SH-SY5Y (cell line): ENCODE results near the gene C1orf210.

ENCODE experiments used
- GATA2 ChIP-seq: IDR thresholded peaks from 2 replicates; pipeline ENCODE4 v1.6.1; 2011; ENCODE audit warnings: mild to moderate bottlenecking, low read depth, low read length
- GATA3 ChIP-seq: IDR thresholded peaks from 2 replicates; pipeline ENCODE4 v1.6.1; 2011; ENCODE audit warnings: low read depth, mild to moderate bottlenecking, low read length, moderate library complexity

Gene C1orf210

GRCh38 chr1:43279161-43279560 is 6.2 kb downstream of the C1orf210 start:
- no peak for TF ChIP-seq GATA2
- no peak for TF ChIP-seq GATA3

DNA sequence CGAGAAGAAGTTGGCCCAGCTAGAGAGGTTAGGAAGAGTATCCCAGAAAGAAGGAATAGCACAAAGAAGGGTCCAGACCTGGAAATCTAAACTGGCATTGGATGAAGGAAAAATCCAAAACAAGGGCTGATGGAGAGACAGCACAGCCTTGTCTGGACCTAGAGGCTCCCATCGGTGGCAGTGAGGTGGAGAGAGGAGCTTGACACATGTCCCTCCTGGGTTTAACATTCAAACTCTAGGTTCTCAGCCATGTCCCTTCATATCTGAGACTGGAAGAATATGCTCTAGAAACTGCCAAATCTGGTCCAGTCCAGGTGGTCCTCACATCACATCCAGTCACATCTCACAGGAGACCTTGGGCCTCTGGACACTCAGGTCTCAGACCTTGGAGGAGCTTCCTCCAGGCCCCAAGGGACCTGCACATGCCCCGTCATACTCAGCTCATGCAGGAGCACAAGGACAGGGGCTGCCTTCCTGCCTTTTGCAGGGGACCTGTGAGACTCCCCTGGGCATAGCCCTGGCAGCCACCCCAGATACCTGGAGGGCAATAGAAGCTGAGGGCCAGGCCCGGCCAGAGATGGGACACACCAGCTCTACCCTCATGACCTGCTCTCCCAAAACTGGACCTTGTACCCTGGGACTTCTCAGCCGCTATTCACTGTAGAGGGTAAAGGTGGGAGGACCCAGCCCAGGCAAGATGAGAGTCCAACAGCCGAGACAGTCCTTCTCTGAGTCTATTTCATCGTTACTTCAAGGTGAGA is 8.1 kb downstream of the C1orf210 start:
- TF ChIP-seq GATA3 (no peak), GATA2 (no peak)

DNA sequence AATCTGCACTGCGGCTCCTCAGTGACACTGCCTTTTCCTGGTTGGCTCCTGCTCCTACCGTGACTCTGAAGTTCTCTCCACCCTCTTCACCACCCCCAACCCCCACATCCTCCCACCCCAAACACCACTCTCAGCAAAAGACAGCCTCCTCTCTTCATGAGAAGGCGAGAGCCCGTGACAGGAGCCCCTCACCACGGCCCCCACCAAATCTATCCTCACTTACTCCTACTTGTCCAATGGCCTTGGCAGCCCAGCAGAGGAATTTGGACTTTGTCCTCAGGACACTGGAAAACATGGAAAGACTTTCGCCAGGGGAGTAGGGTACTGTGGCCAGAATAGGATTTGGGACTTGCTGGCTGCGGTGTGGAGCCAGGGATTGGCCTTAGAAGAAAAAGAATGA is 8.7 kb downstream of the C1orf210 start:
- TF ChIP-seq GATA3 (no peak), GATA2 (no peak)

- TF ChIP-seq GATA3 (no peak), GATA2 (no peak)
Measured at GRCh38 chr1:43275826-43276620, 9.4 kb downstream of the C1orf210 start.

GRCh38 chr1:43274804-43275180 is 10.6 kb downstream of the C1orf210 start:
- no peak for TF ChIP-seq GATA3
- no peak for TF ChIP-seq GATA2

- TF ChIP-seq GATA3 (no peak), GATA2 (no peak)
Measured at GRCh38 chr1:43274125-43274803, 11.1 kb downstream of the C1orf210 start.

DNA sequence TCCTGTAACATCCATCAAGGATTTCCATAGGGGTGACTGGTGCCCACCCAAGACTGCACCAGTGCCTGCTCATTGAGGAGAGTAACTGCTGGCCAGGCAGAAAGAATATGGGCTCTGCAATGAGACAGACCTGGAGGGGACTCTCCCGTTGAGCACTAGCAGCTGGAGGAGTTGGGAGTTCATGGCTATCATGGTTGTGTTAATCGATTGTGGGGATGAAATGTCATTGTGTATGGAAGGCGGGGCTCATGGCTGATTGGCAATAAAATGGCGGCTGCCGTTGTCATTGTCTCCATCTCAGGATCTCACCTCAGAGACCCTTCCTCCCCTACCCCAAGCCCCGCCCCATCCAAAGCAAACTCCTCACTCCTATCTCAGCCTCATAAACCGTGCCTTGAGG is 11.7 kb downstream of the C1orf210 start:
- TF ChIP-seq GATA3 = no peak
- no peak for TF ChIP-seq GATA2

GRCh38 chr1:43272576-43273571 is 12.5 kb downstream of the C1orf210 start:
- TF ChIP-seq GATA3 = no peak
- no peak for TF ChIP-seq GATA2

GRCh38 chr1:43272161-43272560 is 13.2 kb downstream of the C1orf210 start:
- TF ChIP-seq GATA2 (no peak), GATA3 (no peak)

- TF ChIP-seq GATA2 = no peak
- TF ChIP-seq GATA3 = no peak
Measured at GRCh38 chr1:43271186-43272118, 13.9 kb downstream of the C1orf210 start.

- TF ChIP-seq GATA2 (no peak), GATA3 (no peak)
Measured at GRCh38 chr1:43270421-43271095, 14.8 kb downstream of the C1orf210 start.

DNA sequence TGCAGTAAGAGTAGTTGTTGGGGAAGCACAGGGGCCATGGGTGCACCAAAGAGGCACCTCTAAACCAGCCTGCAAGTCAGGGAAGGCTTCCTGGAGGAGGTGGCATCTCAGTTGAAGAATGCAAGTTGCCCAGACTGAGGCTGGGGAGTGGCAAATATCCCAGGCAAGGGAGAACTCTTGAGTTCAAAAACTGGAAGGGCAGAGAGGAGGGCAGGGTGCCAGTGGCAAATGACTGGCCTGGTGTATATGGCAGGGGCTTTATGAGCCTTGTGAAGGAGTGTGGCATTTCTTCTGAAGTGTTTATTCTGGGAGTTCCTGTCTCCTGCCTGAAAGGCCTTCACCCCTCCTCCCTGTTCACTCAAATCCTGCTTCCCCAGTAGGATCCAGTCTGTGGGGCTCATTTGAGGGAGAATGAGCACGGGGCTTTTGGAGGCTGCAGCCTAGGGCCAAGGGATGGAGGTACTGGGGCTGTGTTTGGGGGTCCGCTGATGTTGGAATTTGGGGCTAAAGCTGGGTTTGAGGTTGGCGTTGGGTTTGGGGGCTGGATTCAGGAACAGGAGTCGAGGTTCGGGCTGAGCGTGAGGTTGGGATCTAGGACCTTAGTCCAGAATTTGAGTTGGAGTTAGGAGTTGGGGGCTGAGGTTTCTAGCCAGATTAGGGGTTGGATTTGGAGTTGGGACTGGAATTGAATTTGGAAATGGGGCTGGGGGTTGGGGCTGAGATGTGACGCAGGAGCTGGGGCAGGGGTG is 15.6 kb downstream of the C1orf210 start, which contains the start of gene TMEM125:
Gene TMEM125 (plus strand): TSS at position 357 of the 749 bp plus-strand sequence. CDS start 2,740 bp downstream, outside the sequence.
- TF ChIP-seq GATA3 = no peak
